Uterus (tissue), 4 donors: ENCODE measurements around the gene ALOX5. TPM values are rescaled to one million over a fixed set of nuclear protein-coding genes. Genes with fewer than 3 reads are reported as not detected.
"Not testable (repeated sequence)": the region's sequence is repeated elsewhere in the genome, so short reads cannot be mapped to it uniquely, and the experiment has no call there.

Experiments
- DNase-seq, 2 donors: peaks; one replicate each; pipeline ENCODE4 v3.0.0-alpha.2; 2019 to 2020
- H3K27ac ChIP-seq, 2 donors: fragments of 200-600 bp; sonication (generic); 1 replicate in 1 of 2; 2 replicates in 1 of 2; pipeline ENCODE4 v1.5.1; 2016 to 2018
- H3K27me3 ChIP-seq, 2 donors: fragments of 200-600 bp; sonication (generic); one replicate each; pipeline ENCODE4 v1.5.1; 2018 to 2019; ENCODE audit warnings: control low read depth in 1 of 2
- H3K36me3 ChIP-seq, 2 donors: fragments of 200-600 bp; sonication (generic); one replicate each; pipeline ENCODE4 v1.5.1; 2019; ENCODE audit warnings: control low read depth in 1 of 2
- H3K4me1 ChIP-seq, 2 donors: fragments of 200-600 bp; sonication (generic); one replicate each; pipeline ENCODE4 v1.5.1; 2018 to 2019; ENCODE audit warnings: control low read depth in 1 of 2
- H3K4me3 ChIP-seq, 2 donors: fragments of 200-600 bp; sonication (generic); 1 replicate in 1 of 2; 2 replicates in 1 of 2; pipeline ENCODE4 v1.5.1; 2018 to 2019; ENCODE audit warnings: mild to moderate bottlenecking in 1 of 2
- H3K9me3 ChIP-seq, 2 donors: fragments of 200-600 bp; sonication (generic); one replicate each; pipeline ENCODE4 v1.5.1; 2019; ENCODE audit warnings: control low read depth in 1 of 2
- POLR2A ChIP-seq, 2 donors: fragments of 450-650 bp; IDR thresholded peaks; one replicate each; pipeline ENCODE4 v1.6.1; 2016; ENCODE audit warnings: antibody characterized with exemption in 2 of 2, mild to moderate bottlenecking in 1 of 2, moderate library complexity in 1 of 2
- intact Hi-C: fragments of 100-400 bp; cut with DNase I; formaldehyde crosslinking; loops from one replicate; pipeline ENCODE4 v1.15.1; 2023; ENCODE audit warnings: low total_unique reads
- total RNA-seq, 4 donors: library from RNA; depleted of rRNA in 3 of 4; stranded (reverse); fragments of >200 nt in 3 of 4; gene quantifications; one replicate each; pipeline versions ENCODE4 v1.1.0 to v1.2.4, GENCODE V29; 2014 to 2023
- TF ChIP-seq, protein P1 (sequence below), 4 experiments: fragments of 200-600 bp in 2 of 4; fragments of 450-650 bp in 2 of 4; sonication (generic) in 2 of 4; IDR thresholded peaks; one replicate each; pipeline ENCODE4 v1.5.1; 2016 to 2019; ENCODE audit warnings: antibody characterized with exemption in 4 of 4, mild to moderate bottlenecking in 2 of 4, moderate library complexity in 1 of 4
- donor health status: DM: yes; HTN: yes; CAD: no.

The ALOX5 gene
- 10 to 100 TPM in 3 of 4 donors, 1 to 10 TPM in 1; 3.5 to 32.5 (median 10.6) TPM for total RNA-seq

DNA sequence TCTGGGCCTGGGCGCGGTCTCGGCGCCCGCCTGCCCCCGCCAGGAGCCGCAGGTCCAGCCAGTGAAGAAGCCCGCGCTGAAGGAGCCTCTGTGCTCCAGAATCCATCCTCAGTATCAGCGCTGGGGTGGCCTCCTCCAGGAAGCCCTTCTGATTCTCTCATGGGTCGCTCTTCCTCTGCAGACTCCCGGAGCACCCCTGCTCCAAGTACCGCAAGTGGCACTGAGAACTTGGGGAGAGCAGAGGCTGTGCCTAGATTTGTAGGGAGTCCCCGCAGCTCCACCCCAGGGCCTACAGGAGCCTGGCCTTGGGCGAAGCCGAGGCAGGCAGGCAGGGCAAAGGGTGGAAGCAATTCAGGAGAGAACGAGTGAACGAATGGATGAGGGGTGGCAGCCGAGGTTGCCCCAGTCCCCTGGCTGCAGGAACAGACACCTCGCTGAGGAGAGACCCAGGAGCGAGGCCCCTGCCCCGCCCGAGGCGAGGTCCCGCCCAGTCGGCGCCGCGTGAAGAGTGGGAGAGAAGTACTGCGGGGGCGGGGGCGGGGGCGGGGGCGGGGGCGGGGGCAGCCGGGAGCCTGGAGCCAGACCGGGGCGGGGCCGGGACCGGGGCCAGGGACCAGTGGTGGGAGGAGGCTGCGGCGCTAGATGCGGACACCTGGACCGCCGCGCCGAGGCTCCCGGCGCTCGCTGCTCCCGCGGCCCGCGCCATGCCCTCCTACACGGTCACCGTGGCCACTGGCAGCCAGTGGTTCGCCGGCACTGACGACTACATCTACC lies at the start of gene ALOX5:
Gene ALOX5, plus strand, starts transcription at position 641 of the 774 bp plus-strand sequence. Its CDS starts 64 bp downstream, at position 705.
- Histone ChIP-seq H3K27me3 (no peaks in the 10 kb centered on the region), H3K27ac (no peak within 1 kb of the TSS), H3K4me1 (peaks cover 0 to 6% of the 10 kb centered on the region in 2 donors), H3K9me3 (no peaks in the 10 kb centered on the region), H3K36me3 (no peaks in the 10 kb centered on the region), H3K4me3 (peak within 1 kb of the TSS; percentile 19 to 22)
- peak; percentile 51 to 62 for DNase-seq
- intact Hi-C loops: no loop called here
- TF ChIP-seq POLR2A (IDR thresholded peaks at IDR 0.05): no peak
- TF ChIP-seq, protein P1, sequence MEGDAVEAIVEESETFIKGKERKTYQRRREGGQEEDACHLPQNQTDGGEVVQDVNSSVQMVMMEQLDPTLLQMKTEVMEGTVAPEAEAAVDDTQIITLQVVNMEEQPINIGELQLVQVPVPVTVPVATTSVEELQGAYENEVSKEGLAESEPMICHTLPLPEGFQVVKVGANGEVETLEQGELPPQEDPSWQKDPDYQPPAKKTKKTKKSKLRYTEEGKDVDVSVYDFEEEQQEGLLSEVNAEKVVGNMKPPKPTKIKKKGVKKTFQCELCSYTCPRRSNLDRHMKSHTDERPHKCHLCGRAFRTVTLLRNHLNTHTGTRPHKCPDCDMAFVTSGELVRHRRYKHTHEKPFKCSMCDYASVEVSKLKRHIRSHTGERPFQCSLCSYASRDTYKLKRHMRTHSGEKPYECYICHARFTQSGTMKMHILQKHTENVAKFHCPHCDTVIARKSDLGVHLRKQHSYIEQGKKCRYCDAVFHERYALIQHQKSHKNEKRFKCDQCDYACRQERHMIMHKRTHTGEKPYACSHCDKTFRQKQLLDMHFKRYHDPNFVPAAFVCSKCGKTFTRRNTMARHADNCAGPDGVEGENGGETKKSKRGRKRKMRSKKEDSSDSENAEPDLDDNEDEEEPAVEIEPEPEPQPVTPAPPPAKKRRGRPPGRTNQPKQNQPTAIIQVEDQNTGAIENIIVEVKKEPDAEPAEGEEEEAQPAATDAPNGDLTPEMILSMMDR (IDR thresholded peaks at IDR 0.05): no peak

DNA sequence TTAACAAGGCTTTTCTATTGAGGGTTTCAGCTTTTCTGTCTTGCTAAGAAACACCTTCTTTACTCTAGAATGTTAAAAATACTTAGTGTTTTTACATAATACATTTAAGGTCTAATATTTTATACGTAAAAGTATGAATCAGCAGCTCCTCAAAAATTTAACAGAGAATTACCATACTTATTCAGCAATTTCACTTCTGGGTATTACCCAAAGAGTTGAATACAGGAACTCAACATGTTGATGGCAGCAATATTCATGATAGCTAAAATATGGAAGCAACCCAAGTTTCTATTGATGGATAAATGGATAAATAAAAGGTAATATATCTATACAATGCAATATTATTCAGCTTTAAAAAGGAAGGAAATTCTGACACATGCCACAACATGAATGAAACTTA lies 48.9 kb upstream of the ALOX5 start:
- DNase-seq: no peak
- Histone ChIP-seq H3K27me3 (no peaks in the 10 kb centered on the region), H3K36me3 (no peaks in the 10 kb centered on the region), H3K4me3 (no peak overlapping the region), H3K27ac (no peak overlapping the region), H3K9me3 (no peaks in the 10 kb centered on the region), H3K4me1 (no peaks in the 10 kb centered on the region)
- intact Hi-C loops: no loop called here
- TF ChIP-seq, protein P1 (IDR thresholded peaks at IDR 0.05): no peak
- no peak for TF ChIP-seq POLR2A (IDR thresholded peaks at IDR 0.05)

DNA sequence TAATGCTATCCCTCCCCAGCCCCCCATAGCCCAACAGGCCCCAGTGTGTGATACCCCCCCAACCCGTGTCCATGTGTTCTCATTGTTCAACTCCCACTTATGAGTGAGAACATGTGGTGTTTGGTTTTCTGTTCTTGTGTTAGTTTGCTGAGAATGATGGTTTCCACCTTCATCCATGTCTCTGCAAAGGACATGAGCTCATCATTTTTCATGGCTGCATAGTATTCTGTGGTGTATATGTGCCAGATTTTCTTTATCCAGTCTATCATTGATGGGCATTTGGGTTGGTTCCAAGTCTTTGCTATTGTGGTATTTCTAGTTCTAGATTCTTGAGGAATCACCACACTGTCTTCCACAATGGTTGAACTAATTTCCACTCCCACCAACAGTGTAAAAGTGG lies 47.2 kb upstream of the ALOX5 start:
- H3K4me1 ChIP-seq, H3K36me3 ChIP-seq, H3K27ac ChIP-seq, H3K27me3 ChIP-seq, H3K4me3 ChIP-seq, H3K9me3 ChIP-seq, intact Hi-C loops, DNase-seq: not testable (repeated sequence)

DNA sequence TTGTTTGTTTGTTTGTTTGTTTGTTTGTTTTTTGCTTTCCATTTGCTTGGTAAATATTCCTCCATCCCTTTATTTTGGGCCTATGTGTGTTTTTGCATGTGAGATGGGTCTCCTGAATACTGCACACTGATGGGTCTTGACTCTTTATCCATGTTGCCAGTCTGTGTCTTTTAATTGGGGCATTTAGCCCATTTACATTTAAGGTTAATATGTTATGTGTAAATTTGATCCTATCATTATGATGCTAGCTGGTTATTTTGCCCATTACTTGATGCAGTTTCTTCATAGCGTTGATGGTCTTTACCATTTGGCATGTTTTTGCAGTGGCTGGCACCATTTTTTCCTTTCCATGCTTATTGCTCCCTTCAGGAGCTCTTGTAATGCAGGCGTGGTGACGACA lies 42.2 kb upstream of the ALOX5 start:
- DNase-seq, H3K36me3 ChIP-seq, intact Hi-C loops, H3K27me3 ChIP-seq, H3K4me3 ChIP-seq, H3K27ac ChIP-seq, H3K4me1 ChIP-seq, H3K9me3 ChIP-seq: not testable (repeated sequence)

DNA sequence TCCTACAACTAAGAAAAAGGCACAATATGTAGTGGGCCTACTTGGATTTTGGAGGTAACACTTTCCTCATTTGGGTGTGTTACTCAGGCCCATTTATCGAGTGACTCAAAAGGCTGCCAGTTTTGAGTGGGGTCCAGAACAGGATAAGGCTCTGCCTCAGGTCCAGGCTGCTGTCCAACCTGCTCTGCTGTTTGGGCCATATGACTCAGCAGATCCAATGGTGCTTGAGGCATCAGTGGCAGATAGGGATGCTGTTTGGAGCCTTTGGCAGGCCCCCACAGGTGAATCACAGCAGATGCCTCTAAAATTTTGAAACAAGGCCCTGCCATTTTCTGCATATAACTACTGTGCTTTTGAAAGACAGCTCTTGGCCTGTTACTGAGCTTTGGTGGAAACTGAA lies 34.1 kb upstream of the ALOX5 start:
- H3K36me3 ChIP-seq: no peaks in the 10 kb centered on the region
- H3K4me1 ChIP-seq: no peaks in the 10 kb centered on the region
- H3K4me3 ChIP-seq: no peak overlapping the region
- no peak for DNase-seq
- no peaks in the 10 kb centered on the region for H3K27me3 ChIP-seq
- no peaks in the 10 kb centered on the region for H3K9me3 ChIP-seq
- TF ChIP-seq, protein P1 (IDR thresholded peaks at IDR 0.05): no peak
- TF ChIP-seq POLR2A (IDR thresholded peaks at IDR 0.05): no peak
- H3K27ac ChIP-seq: no peak overlapping the region
- intact Hi-C loops: no loop called here

DNA sequence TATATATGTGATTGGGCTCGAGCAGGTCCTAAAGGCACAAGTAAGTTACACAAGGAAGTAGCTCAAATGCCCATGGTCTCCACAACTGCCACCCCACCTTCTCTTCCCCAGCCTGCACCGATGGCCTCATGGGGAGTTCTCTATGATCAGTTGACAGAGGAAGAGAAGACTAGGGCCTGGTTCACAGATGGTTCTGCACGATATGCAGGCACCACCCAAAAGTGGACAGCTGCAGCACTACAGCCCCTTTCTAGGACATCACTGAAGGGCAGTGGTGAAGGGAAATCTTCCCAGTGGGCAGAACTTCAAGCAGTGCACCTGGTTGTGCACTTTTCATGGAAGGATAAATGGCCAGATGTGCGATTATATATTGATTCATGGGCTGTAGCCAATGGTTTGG lies 33.6 kb upstream of the ALOX5 start:
- not testable (repeated sequence) for H3K9me3 ChIP-seq, DNase-seq

DNA sequence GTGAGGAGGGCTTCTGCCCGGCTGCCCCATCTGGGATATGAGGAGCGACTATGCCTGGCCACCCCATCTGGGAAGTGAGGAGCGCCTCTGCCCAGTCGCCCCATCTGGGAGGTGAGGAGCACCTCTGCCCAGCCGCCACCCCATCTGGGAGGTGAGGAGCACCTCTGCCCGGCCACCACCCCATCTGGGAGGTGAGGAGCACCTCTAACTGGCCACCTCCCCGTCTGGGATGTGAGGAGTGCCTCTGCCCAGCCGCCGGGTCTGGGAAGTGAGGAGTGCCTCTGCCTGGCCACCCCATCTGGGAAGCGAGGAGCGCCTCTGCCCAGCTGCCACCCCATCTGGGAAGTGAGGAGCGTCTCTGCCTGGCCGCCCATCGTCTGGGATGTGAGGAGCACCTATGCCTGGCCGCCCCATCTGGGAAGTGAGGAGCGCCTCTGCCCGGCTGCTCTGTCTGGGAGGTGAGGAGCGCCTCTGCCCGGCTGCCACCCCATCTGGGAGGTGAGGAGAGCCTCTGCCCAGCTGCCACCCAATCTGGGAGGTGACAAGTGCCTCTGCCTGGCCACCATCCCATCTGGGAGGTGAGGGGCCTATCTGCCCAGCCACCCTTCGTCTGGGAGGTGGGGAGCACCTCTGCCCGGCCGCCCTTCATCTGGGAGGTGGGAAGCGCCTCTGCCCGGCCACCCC lies 27.2 kb upstream of the ALOX5 start:
- H3K4me3 ChIP-seq, intact Hi-C loops, H3K4me1 ChIP-seq, H3K27ac ChIP-seq, DNase-seq, H3K36me3 ChIP-seq, H3K9me3 ChIP-seq, H3K27me3 ChIP-seq: not testable (repeated sequence)

More for the DNA sequence above, 33.6 kb upstream of the ALOX5 start:
- H3K27me3 ChIP-seq, H3K36me3 ChIP-seq, H3K27ac ChIP-seq, H3K4me3 ChIP-seq, H3K4me1 ChIP-seq, intact Hi-C loops: not testable (repeated sequence)

DNA sequence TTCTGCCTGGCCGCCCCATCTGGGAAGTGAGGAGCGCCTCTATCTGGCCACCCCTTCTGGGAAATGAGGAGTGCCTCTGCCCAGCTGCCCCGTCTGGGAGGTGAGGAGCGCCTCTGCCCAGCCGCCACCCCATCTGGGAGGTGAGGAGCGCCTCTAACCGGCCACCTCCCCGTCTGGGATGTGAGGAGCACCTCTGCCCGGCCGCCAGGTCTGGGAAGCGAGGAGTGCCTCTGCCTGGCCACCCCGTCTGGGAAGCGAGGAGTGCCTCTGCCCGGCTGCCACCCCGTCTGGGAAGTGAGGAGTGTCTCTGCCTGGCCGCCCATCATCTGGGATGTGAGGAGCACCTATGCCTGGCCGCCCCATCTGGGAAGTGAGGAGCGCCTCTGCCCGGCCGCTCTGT lies 26.6 kb upstream of the ALOX5 start:
- H3K27me3 ChIP-seq, H3K4me3 ChIP-seq, H3K27ac ChIP-seq, H3K9me3 ChIP-seq, intact Hi-C loops, H3K36me3 ChIP-seq, DNase-seq, H3K4me1 ChIP-seq: not testable (repeated sequence)

DNA sequence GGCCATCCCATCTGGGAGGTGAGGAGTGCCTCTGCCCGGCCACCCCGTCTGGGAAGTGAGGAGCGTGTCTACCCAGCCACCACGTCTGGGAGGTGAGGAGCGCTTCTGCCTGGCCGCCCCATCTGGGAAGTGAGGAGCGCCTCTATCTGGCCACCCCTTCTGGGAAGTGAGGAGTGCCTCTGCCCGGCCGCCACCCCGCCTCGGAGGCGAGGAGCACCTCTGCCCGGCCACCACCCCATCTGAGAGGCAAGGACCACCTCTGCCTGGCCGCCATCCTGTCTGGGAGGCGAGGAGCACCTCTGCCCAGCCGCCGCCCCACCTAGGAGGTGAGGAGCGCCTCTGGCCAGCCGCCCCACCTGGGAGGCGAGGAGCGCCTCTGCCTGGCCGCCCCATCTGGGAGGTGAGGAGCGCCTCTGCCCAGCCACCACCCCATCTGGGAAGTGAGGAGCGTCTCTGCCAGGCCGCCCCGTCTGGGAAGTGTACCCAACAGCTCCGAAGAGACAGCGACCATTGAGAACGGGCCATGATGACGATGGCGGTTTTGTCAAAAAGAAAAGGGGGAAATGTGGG lies 25.7 kb upstream of the ALOX5 start:
- H3K36me3 ChIP-seq, H3K9me3 ChIP-seq, intact Hi-C loops, DNase-seq, H3K4me3 ChIP-seq, H3K27me3 ChIP-seq, H3K4me1 ChIP-seq, H3K27ac ChIP-seq: not testable (repeated sequence)
